B cell (primary cell): ENCODE measurements around the gene ARHGEF17. TPM values are rescaled to one million over a fixed set of nuclear protein-coding genes. Genes with fewer than 3 reads are reported as not detected.

ENCODE experiments used
- ATAC-seq: fragments of 200-7000 bp; cut with Tn5 transposase; one replicate; pipeline ENCODE4 v1.10.0; 2021; ENCODE audit warnings: low read depth, mild to moderate bottlenecking, moderate number of reproducible peaks, moderate library complexity
- CTCF ChIA-PET: fragments of 350-600 bp; sonication (Branson Sonifier 250); formaldehyde crosslinking; loops from one replicate; lab custom pipeline; 2021; ENCODE audit warnings: antibody characterized with exemption, inconsistent platforms; lab: Charles Lee
- POLR2A ChIA-PET: fragments of 350-600 bp; sonication (Branson Sonifier 250); formaldehyde crosslinking; loops from one replicate; lab custom pipeline; 2021; ENCODE audit warnings: antibody characterized with exemption; lab: Charles Lee
- DNase-seq: peaks from one replicate; pipeline ENCODE4 v3.0.0; 2013
- H2AFZ ChIP-seq: 2 replicates; pipeline ENCODE4 v1.6.1; 2012; ENCODE audit warnings: mild to moderate bottlenecking, low read depth, low read length; ENCODE audit not compliant: insufficient read depth, poor library complexity, severe bottlenecking
- H3K27ac ChIP-seq, 2 donors: 1 replicate in 1 of 2; 2 replicates in 1 of 2; pipeline ENCODE4 v1.5.1; 2012 to 2013; ENCODE audit warnings: low read length in 2 of 2, mild to moderate bottlenecking in 2 of 2, moderate library complexity in 1 of 2
- H3K27me3 ChIP-seq, 4 experiments: fragments of 200-600 bp in 1 of 4; sonication (generic) in 1 of 4; replicated peaks in 1 of 4; 1 replicate in 2 of 4; 2 replicates in 2 of 4; pipeline versions ENCODE4 v1.6.1 to v1.7.0; 2013 to 2016; ENCODE audit warnings: low read length in 3 of 4, mild to moderate bottlenecking in 2 of 4, mixed read lengths in 1 of 4, moderate library complexity in 1 of 4; ENCODE audit not compliant: insufficient read depth in 4 of 4, control insufficient read depth in 3 of 4; ENCODE audit errors: control extremely low read depth in 1 of 4
- H3K36me3 ChIP-seq, 2 experiments: replicated peaks in 1 of 2; 1 replicate in 1 of 2; 2 replicates in 1 of 2; pipeline versions ENCODE4 v1.6.1 to v1.7.1; 2013; ENCODE audit warnings: low read length in 1 of 2; ENCODE audit not compliant: insufficient read depth in 2 of 2, control insufficient read depth in 1 of 2; ENCODE audit errors: control extremely low read depth in 1 of 2, extremely low read depth in 1 of 2
- H3K4me1 ChIP-seq, 2 donors: fragments of 200-600 bp in 1 of 2; sonication (generic) in 1 of 2; 1 replicate in 1 of 2; 2 replicates in 1 of 2; pipeline versions ENCODE4 v1.5.1 to v1.6.1; 2013 to 2017; ENCODE audit warnings: low read length in 2 of 2; ENCODE audit not compliant: control insufficient read depth in 2 of 2, insufficient read depth in 2 of 2
- H3K4me2 ChIP-seq: replicated peaks from 2 replicates; pipeline ENCODE3; 2012; ENCODE audit warnings: mild to moderate bottlenecking, low read depth, low read length; ENCODE audit not compliant: poor library complexity, severe bottlenecking
- H3K4me3 ChIP-seq, 5 experiments: fragments of 200-600 bp in 1 of 5; sonication (generic) in 1 of 5; 1 replicate in 3 of 5; 2 replicates in 2 of 5; pipeline versions ENCODE4 v1.5.1 to v1.7.0; 2011 to 2016; ENCODE audit warnings: low read length in 4 of 5, mild to moderate bottlenecking in 4 of 5, low read depth in 2 of 5, control low read depth in 1 of 5, moderate library complexity in 1 of 5; ENCODE audit not compliant: insufficient read depth in 1 of 5; ENCODE audit errors: control extremely low read depth in 1 of 5, extremely low read depth in 1 of 5
- H3K79me2 ChIP-seq: fragments of 200-600 bp; sonication (generic); one replicate; pipeline ENCODE4 v1.6.0; 2016; ENCODE audit warnings: low read length; ENCODE audit not compliant: control insufficient read depth, insufficient read depth
- H3K9ac ChIP-seq: fragments of 200-600 bp; sonication (generic); 2 replicates; pipeline ENCODE4 v1.6.1; 2017; ENCODE audit warnings: mild to moderate bottlenecking, low read length, moderate library complexity
- H3K9me3 ChIP-seq, 3 donors: one replicate each; pipeline versions ENCODE4 v1.6.1 to v1.7.1; 2013; ENCODE audit warnings: low read length in 2 of 3; ENCODE audit not compliant: control insufficient read depth in 2 of 3, insufficient read depth in 1 of 3; ENCODE audit errors: control extremely low read depth in 1 of 3
- H4K20me1 ChIP-seq: 2 replicates; pipeline ENCODE4 v1.6.0; 2012; ENCODE audit warnings: mild to moderate bottlenecking, low read length; ENCODE audit not compliant: insufficient read depth, control insufficient read depth, poor library complexity, severe bottlenecking
- H3K27ac Mint-ChIP-seq: one replicate; pipeline ENCODE4 v1.8.0; 2021; ENCODE audit warnings: mixed read lengths
- H3K27me3 Mint-ChIP-seq: one replicate; pipeline ENCODE4 v1.8.0; 2021; ENCODE audit warnings: mixed read lengths
- H3K4me1 Mint-ChIP-seq: one replicate; pipeline ENCODE4 v1.8.0; 2021; ENCODE audit warnings: mixed read lengths
- H3K4me3 Mint-ChIP-seq: one replicate; pipeline ENCODE4 v1.8.0; 2021; ENCODE audit warnings: mixed read lengths
- H3K9me3 Mint-ChIP-seq: one replicate; pipeline ENCODE4 v1.8.0; 2022; ENCODE audit warnings: mixed read lengths; ENCODE audit not compliant: insufficient read depth
- EZH2 ChIP-seq: IDR thresholded peaks from 2 replicates; pipeline ENCODE4 v1.6.1; 2012; ENCODE audit warnings: borderline replicate concordance, low read depth, mild to moderate bottlenecking, moderate library complexity, low read length; ENCODE audit not compliant: insufficient read depth, poor library complexity, severe bottlenecking
- WGBS: methylation state at CpG from one replicate; pipeline ENCODE4 v1.1.5; 2013; ENCODE audit warnings: missing lambda C conversion rate; ENCODE audit not compliant: insufficient coverage; 5-methylcytosine and 5-hydroxymethylcytosine counted together
- intact Hi-C: fragments of 100-400 bp; cut with micrococcal nuclease; formaldehyde crosslinking; loops from one replicate; pipeline ENCODE4 v1.10.0; 2022
- polyA plus RNA-seq: library from polyadenylated mRNA; depleted of rRNA; stranded (reverse); fragments of >200 nt; gene quantifications from 2 replicates; pipeline ENCODE4 v1.2.3, GENCODE V29; 2012
- total RNA-seq, 2 donors: library from RNA; stranded (reverse); fragments of 120-200 nt in 1 of 2; gene quantifications; 1 replicate in 1 of 2; 2 replicates in 1 of 2; pipeline versions ENCODE4 v1.2.3 to v1.2.4, GENCODE V29; 2013 to 2022
- TF ChIP-seq, protein P1 (sequence below): fragments of 200-600 bp; IDR thresholded peaks from one replicate; pipeline ENCODE4 v1.8.0; 2022; ENCODE audit warnings: antibody characterized with exemption, mild to moderate bottlenecking

ARHGEF17 gene
- total and polyA plus RNA-seq, 2 donors (not counting 1 experiment from before 2014, with no cell fraction given): 0.05 TPM; not detected in 1

DNA sequence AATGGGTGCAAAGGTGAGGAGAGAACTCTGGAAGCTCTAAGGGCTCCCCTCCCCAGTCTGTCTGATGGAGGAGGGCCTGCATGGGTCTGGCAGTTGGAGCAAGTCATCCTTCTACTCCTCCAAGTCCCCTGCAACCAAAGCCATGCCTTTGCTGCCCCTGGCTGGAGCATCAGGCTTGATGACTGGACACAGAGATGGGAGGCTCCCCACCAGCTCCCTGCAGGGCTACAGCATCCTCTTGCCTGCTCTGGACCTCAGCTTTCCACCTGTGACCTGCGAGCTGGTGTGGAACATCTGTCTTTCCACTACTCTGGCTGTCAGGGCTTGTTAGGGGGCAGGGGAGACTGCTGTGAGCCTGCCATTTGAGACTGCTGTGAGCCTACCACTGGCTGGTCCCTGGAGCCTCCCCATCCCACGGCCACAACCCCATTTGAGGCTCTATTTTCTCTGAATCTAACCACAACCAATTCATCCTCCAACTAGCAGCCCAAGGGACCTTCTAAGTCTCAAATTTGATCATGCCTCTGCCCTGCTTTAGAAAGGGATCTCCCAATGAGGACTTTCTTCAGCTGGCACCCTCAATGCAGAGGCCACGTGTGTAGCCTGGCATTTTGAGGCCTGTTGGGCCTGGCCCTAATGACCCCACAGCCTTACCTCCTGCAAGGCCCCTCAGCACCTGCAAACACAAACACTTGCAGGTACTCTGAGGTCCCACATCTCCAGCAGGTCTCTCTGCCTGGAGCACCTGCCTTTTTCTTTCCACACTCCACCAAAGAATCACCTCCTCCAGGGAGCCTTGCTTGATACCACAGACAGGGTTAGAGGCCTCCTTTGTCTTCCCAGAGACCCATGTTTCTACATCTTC is 26.0 kb upstream of the ARHGEF17 start:
- Mint-ChIP-seq H3K4me1 (peaks cover 6% of the 10 kb centered on the region), H3K27me3 (no peaks in the 10 kb centered on the region), H3K4me3 (no peak overlapping the region), H3K9me3 (no peaks in the 10 kb centered on the region), H3K27ac (no peak overlapping the region)
- no peak for DNase-seq
- H2AFZ ChIP-seq: no peak overlapping the region
- H3K27ac ChIP-seq: no peak overlapping the region
- no peaks in the 10 kb centered on the region for H3K27me3 ChIP-seq
- H3K79me2 ChIP-seq: no peaks in the 10 kb centered on the region
- intact Hi-C loops: no loop called here
- no peak for ATAC-seq
- WGBS: 30% methylated on average over 3 of the region's 3 CpGs
- no peak overlapping the region for H3K9ac ChIP-seq
- POLR2A ChIA-PET: no interaction called here
- TF ChIP-seq, protein P1, sequence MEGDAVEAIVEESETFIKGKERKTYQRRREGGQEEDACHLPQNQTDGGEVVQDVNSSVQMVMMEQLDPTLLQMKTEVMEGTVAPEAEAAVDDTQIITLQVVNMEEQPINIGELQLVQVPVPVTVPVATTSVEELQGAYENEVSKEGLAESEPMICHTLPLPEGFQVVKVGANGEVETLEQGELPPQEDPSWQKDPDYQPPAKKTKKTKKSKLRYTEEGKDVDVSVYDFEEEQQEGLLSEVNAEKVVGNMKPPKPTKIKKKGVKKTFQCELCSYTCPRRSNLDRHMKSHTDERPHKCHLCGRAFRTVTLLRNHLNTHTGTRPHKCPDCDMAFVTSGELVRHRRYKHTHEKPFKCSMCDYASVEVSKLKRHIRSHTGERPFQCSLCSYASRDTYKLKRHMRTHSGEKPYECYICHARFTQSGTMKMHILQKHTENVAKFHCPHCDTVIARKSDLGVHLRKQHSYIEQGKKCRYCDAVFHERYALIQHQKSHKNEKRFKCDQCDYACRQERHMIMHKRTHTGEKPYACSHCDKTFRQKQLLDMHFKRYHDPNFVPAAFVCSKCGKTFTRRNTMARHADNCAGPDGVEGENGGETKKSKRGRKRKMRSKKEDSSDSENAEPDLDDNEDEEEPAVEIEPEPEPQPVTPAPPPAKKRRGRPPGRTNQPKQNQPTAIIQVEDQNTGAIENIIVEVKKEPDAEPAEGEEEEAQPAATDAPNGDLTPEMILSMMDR: no peak
- no peak for TF ChIP-seq EZH2
- H3K4me2 ChIP-seq: no peak overlapping the region
- H3K4me3 ChIP-seq: no peak overlapping the region
- H3K4me1 ChIP-seq: no peaks in the 10 kb centered on the region
- no peaks in the 10 kb centered on the region for H3K36me3 ChIP-seq
- CTCF ChIA-PET: interaction anchor here (0.9 to 1.3 kb wide), 2 partner anchors 8 to 9 kb away, joined by 3 read pairs; no protein-coding TSS in a partner anchor
- no peaks in the 10 kb centered on the region for H4K20me1 ChIP-seq
- no peaks in the 10 kb centered on the region for H3K9me3 ChIP-seq

- Histone ChIP-seq H3K4me1 (peaks cover 7 to 10% of the 10 kb centered on the region in 2 donors), H3K9ac (no peak overlapping the region), H3K4me3 (no peak overlapping the region), H3K9me3 (no peaks in the 10 kb centered on the region), H3K27ac (no peak overlapping the region), H3K27me3 (no peaks in the 10 kb centered on the region), H3K79me2 (no peaks in the 10 kb centered on the region), H3K36me3 (no peaks in the 10 kb centered on the region), H2AFZ (no peak overlapping the region), H3K4me2 (no peak overlapping the region), H4K20me1 (no peaks in the 10 kb centered on the region)
- H3K4me1 Mint-ChIP-seq: peaks cover 18% of the 10 kb centered on the region
- ChIA-PET CTCF (interaction anchor here (0.6 to 1.5 kb wide), 5 partner anchors 9 to 150 kb away, joined by 3 read pairs; no protein-coding TSS in a partner anchor), POLR2A (no interaction called here)
- no peaks in the 10 kb centered on the region for H3K27me3 Mint-ChIP-seq
- ATAC-seq (no peak), DNase-seq (no peak)
- no peaks in the 10 kb centered on the region for H3K9me3 Mint-ChIP-seq
- intact Hi-C loops: no loop called here
- H3K4me3 Mint-ChIP-seq: no peak overlapping the region
- 93% methylated on average over 10 of the region's 10 CpGs for WGBS
- H3K27ac Mint-ChIP-seq: no peak overlapping the region
- no peak for TF ChIP-seq EZH2
- TF ChIP-seq, protein P1: no peak
Observed at GRCh38 chr11:73283276-73284000, 24.6 kb upstream of the ARHGEF17 start.
